NCI-H1694 treated with DMSO at 0.1 percent for 48 hours (cell line): ENCODE data around the gene LATS1.
A peak's percentile ranks its signal among the peaks of the same experiment; 100 is the strongest.

Experiments used
- DNase-seq: peaks from one replicate; lab custom pipeline; 2025; lab: John Stamatoyannopoulos, UW

The LATS1 gene

GRCh38 chr6:149660028-149660427 lies 57.9 kb downstream of the LATS1 start:
- DNase-seq = no peak

- no peak for DNase-seq
These were observed 60.5 kb downstream of the LATS1 start for GRCh38 chr6:149657441-149657840.

- no peak for DNase-seq
These were observed 66.8 kb downstream of the LATS1 start for GRCh38 chr6:149651056-149651455.

GRCh38 chr6:149648148-149649145 lies 69.5 kb downstream of the LATS1 start, which contains the start of gene KATNA1:
KATNA1 (minus strand) TSS chr6:149648714; CDS start chr6:149638547, 10,167 bp downstream.
- peak; percentile 75 for DNase-seq

- DNase-seq = no peak
These were observed 71.3 kb downstream of the LATS1 start for GRCh38 chr6:149646599-149646998.

- no peak for DNase-seq
These were observed 74.9 kb downstream of the LATS1 start for GRCh38 chr6:149642829-149643580.

GRCh38 chr6:149636124-149636523 lies 81.8 kb downstream of the LATS1 start:
- DNase-seq = no peak

- DNase-seq = no peak
These were observed 83.6 kb downstream of the LATS1 start for GRCh38 chr6:149634315-149634714.

GRCh38 chr6:149628875-149629510 lies 88.9 kb downstream of the LATS1 start:
- DNase-seq = no peak

GRCh38 chr6:149627672-149628071 lies 90.2 kb downstream of the LATS1 start:
- DNase-seq = no peak

- DNase-seq = no peak
These were observed 102.1 kb downstream of the LATS1 start for GRCh38 chr6:149615805-149616204.

- no peak for DNase-seq
These were observed 103.6 kb downstream of the LATS1 start for GRCh38 chr6:149614337-149614736.

GRCh38 chr6:149608381-149608982 lies 109.4 kb downstream of the LATS1 start:
- DNase-seq = no peak
